ENCODE data around the gene BLOC1S5.

DNA sequence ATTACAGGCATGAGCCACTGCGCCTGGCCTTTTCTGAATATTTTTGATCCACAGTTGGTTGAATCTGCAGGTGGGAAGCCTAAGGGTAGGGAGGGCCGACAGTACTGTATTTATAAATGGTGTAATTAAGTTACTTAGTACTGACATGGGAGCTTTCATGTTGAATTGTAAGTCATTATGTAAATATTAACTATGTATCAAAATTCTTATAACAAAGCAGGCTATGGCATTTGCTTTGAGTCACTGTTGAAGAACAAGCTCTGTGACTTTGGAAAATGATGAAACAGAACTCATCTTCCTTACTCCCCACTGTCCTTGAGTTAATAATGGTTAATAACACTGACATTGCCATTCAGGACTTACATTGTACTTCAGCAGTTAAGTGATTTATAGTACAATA lies 90.6 kb downstream of the BLOC1S5 start:
- no peak for TF ChIP-seq EP300 (IDR thresholded peaks at IDR 0.05)
- TF ChIP-seq, protein P1, sequence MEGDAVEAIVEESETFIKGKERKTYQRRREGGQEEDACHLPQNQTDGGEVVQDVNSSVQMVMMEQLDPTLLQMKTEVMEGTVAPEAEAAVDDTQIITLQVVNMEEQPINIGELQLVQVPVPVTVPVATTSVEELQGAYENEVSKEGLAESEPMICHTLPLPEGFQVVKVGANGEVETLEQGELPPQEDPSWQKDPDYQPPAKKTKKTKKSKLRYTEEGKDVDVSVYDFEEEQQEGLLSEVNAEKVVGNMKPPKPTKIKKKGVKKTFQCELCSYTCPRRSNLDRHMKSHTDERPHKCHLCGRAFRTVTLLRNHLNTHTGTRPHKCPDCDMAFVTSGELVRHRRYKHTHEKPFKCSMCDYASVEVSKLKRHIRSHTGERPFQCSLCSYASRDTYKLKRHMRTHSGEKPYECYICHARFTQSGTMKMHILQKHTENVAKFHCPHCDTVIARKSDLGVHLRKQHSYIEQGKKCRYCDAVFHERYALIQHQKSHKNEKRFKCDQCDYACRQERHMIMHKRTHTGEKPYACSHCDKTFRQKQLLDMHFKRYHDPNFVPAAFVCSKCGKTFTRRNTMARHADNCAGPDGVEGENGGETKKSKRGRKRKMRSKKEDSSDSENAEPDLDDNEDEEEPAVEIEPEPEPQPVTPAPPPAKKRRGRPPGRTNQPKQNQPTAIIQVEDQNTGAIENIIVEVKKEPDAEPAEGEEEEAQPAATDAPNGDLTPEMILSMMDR (IDR thresholded peaks at IDR 0.05): no peak
- TF ChIP-seq POLR2A (IDR thresholded peaks at IDR 0.05): no peak

Data from tibial nerve (tissue), 4 donors.